B cell (primary cell): ENCODE results near the gene ITPR2. TPM values are rescaled to one million over a fixed set of nuclear protein-coding genes. Genes with fewer than 3 reads are reported as not detected.

Experiments
- ATAC-seq: fragments of 200-7000 bp; cut with Tn5 transposase; one replicate; pipeline ENCODE4 v1.10.0; 2021; ENCODE audit warnings: low read depth, mild to moderate bottlenecking, moderate number of reproducible peaks, moderate library complexity
- CTCF ChIA-PET: fragments of 350-600 bp; sonication (Branson Sonifier 250); formaldehyde crosslinking; loops from one replicate; lab custom pipeline; 2021; ENCODE audit warnings: antibody characterized with exemption, inconsistent platforms; lab: Charles Lee
- POLR2A ChIA-PET: fragments of 350-600 bp; sonication (Branson Sonifier 250); formaldehyde crosslinking; loops from one replicate; lab custom pipeline; 2021; ENCODE audit warnings: antibody characterized with exemption; lab: Charles Lee
- DNase-seq: peaks from one replicate; pipeline ENCODE4 v3.0.0; 2013
- H2AFZ ChIP-seq: 2 replicates; pipeline ENCODE4 v1.6.1; 2012; ENCODE audit warnings: mild to moderate bottlenecking, low read depth, low read length; ENCODE audit not compliant: insufficient read depth, poor library complexity, severe bottlenecking
- H3K27ac ChIP-seq, 2 donors: 1 replicate in 1 of 2; 2 replicates in 1 of 2; pipeline ENCODE4 v1.5.1; 2012 to 2013; ENCODE audit warnings: low read length in 2 of 2, mild to moderate bottlenecking in 2 of 2, moderate library complexity in 1 of 2
- H3K27me3 ChIP-seq, 4 experiments: fragments of 200-600 bp in 1 of 4; sonication (generic) in 1 of 4; replicated peaks in 1 of 4; 1 replicate in 2 of 4; 2 replicates in 2 of 4; pipeline versions ENCODE4 v1.6.1 to v1.7.0; 2013 to 2016; ENCODE audit warnings: low read length in 3 of 4, mild to moderate bottlenecking in 2 of 4, mixed read lengths in 1 of 4, moderate library complexity in 1 of 4; ENCODE audit not compliant: insufficient read depth in 4 of 4, control insufficient read depth in 3 of 4; ENCODE audit errors: control extremely low read depth in 1 of 4
- H3K36me3 ChIP-seq, 2 experiments: replicated peaks in 1 of 2; 1 replicate in 1 of 2; 2 replicates in 1 of 2; pipeline versions ENCODE4 v1.6.1 to v1.7.1; 2013; ENCODE audit warnings: low read length in 1 of 2; ENCODE audit not compliant: insufficient read depth in 2 of 2, control insufficient read depth in 1 of 2; ENCODE audit errors: control extremely low read depth in 1 of 2, extremely low read depth in 1 of 2
- H3K4me1 ChIP-seq, 2 donors: fragments of 200-600 bp in 1 of 2; sonication (generic) in 1 of 2; 1 replicate in 1 of 2; 2 replicates in 1 of 2; pipeline versions ENCODE4 v1.5.1 to v1.6.1; 2013 to 2017; ENCODE audit warnings: low read length in 2 of 2; ENCODE audit not compliant: control insufficient read depth in 2 of 2, insufficient read depth in 2 of 2
- H3K4me2 ChIP-seq: replicated peaks from 2 replicates; pipeline ENCODE3; 2012; ENCODE audit warnings: mild to moderate bottlenecking, low read depth, low read length; ENCODE audit not compliant: poor library complexity, severe bottlenecking
- H3K4me3 ChIP-seq, 5 experiments: fragments of 200-600 bp in 1 of 5; sonication (generic) in 1 of 5; 1 replicate in 3 of 5; 2 replicates in 2 of 5; pipeline versions ENCODE4 v1.5.1 to v1.7.0; 2011 to 2016; ENCODE audit warnings: low read length in 4 of 5, mild to moderate bottlenecking in 4 of 5, low read depth in 2 of 5, control low read depth in 1 of 5, moderate library complexity in 1 of 5; ENCODE audit not compliant: insufficient read depth in 1 of 5; ENCODE audit errors: control extremely low read depth in 1 of 5, extremely low read depth in 1 of 5
- H3K79me2 ChIP-seq: fragments of 200-600 bp; sonication (generic); one replicate; pipeline ENCODE4 v1.6.0; 2016; ENCODE audit warnings: low read length; ENCODE audit not compliant: control insufficient read depth, insufficient read depth
- H3K9ac ChIP-seq: fragments of 200-600 bp; sonication (generic); 2 replicates; pipeline ENCODE4 v1.6.1; 2017; ENCODE audit warnings: mild to moderate bottlenecking, low read length, moderate library complexity
- H3K9me3 ChIP-seq, 3 donors: one replicate each; pipeline versions ENCODE4 v1.6.1 to v1.7.1; 2013; ENCODE audit warnings: low read length in 2 of 3; ENCODE audit not compliant: control insufficient read depth in 2 of 3, insufficient read depth in 1 of 3; ENCODE audit errors: control extremely low read depth in 1 of 3
- H4K20me1 ChIP-seq: 2 replicates; pipeline ENCODE4 v1.6.0; 2012; ENCODE audit warnings: mild to moderate bottlenecking, low read length; ENCODE audit not compliant: insufficient read depth, control insufficient read depth, poor library complexity, severe bottlenecking
- H3K27ac Mint-ChIP-seq: one replicate; pipeline ENCODE4 v1.8.0; 2021; ENCODE audit warnings: mixed read lengths
- H3K27me3 Mint-ChIP-seq: one replicate; pipeline ENCODE4 v1.8.0; 2021; ENCODE audit warnings: mixed read lengths
- H3K4me1 Mint-ChIP-seq: one replicate; pipeline ENCODE4 v1.8.0; 2021; ENCODE audit warnings: mixed read lengths
- H3K4me3 Mint-ChIP-seq: one replicate; pipeline ENCODE4 v1.8.0; 2021; ENCODE audit warnings: mixed read lengths
- H3K9me3 Mint-ChIP-seq: one replicate; pipeline ENCODE4 v1.8.0; 2022; ENCODE audit warnings: mixed read lengths; ENCODE audit not compliant: insufficient read depth
- EZH2 ChIP-seq: IDR thresholded peaks from 2 replicates; pipeline ENCODE4 v1.6.1; 2012; ENCODE audit warnings: borderline replicate concordance, low read depth, mild to moderate bottlenecking, moderate library complexity, low read length; ENCODE audit not compliant: insufficient read depth, poor library complexity, severe bottlenecking
- WGBS: methylation state at CpG from one replicate; pipeline ENCODE4 v1.1.5; 2013; ENCODE audit warnings: missing lambda C conversion rate; ENCODE audit not compliant: insufficient coverage; 5-methylcytosine and 5-hydroxymethylcytosine counted together
- intact Hi-C: fragments of 100-400 bp; cut with micrococcal nuclease; formaldehyde crosslinking; loops from one replicate; pipeline ENCODE4 v1.10.0; 2022
- polyA plus RNA-seq: library from polyadenylated mRNA; depleted of rRNA; stranded (reverse); fragments of >200 nt; gene quantifications from 2 replicates; pipeline ENCODE4 v1.2.3, GENCODE V29; 2012
- total RNA-seq, 2 donors: library from RNA; stranded (reverse); fragments of 120-200 nt in 1 of 2; gene quantifications; 1 replicate in 1 of 2; 2 replicates in 1 of 2; pipeline versions ENCODE4 v1.2.3 to v1.2.4, GENCODE V29; 2013 to 2022
- TF ChIP-seq, protein P1 (sequence below): fragments of 200-600 bp; IDR thresholded peaks from one replicate; pipeline ENCODE4 v1.8.0; 2022; ENCODE audit warnings: antibody characterized with exemption, mild to moderate bottlenecking

ITPR2 gene
- total and polyA plus RNA-seq, 2 donors (not counting 1 experiment from before 2014, with no cell fraction given): 4.3 to 113 TPM

DNA sequence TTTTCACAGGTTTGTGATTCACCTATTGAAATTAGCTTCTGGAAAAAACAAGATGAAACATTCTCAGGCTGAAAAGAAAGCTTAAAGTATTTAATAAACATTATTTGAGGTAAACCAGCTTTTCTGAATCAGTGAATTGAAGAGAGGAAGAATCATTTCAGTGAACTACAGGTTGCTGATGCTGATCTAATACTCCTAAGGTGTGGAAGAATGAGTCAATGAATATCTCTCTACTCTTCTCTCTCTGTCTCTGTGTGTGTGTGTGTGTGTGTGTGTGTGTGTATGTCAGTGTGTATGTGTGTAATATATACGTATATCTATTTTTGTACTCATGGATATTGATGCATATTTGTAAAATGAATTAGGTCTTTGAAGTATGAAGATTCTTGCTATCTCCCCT is 325.4 kb downstream of the ITPR2 start:
- no peak overlapping the region for H2AFZ ChIP-seq
- H3K27me3 Mint-ChIP-seq: no peaks in the 10 kb centered on the region
- TF ChIP-seq EZH2: no peak
- TF ChIP-seq, protein P1, sequence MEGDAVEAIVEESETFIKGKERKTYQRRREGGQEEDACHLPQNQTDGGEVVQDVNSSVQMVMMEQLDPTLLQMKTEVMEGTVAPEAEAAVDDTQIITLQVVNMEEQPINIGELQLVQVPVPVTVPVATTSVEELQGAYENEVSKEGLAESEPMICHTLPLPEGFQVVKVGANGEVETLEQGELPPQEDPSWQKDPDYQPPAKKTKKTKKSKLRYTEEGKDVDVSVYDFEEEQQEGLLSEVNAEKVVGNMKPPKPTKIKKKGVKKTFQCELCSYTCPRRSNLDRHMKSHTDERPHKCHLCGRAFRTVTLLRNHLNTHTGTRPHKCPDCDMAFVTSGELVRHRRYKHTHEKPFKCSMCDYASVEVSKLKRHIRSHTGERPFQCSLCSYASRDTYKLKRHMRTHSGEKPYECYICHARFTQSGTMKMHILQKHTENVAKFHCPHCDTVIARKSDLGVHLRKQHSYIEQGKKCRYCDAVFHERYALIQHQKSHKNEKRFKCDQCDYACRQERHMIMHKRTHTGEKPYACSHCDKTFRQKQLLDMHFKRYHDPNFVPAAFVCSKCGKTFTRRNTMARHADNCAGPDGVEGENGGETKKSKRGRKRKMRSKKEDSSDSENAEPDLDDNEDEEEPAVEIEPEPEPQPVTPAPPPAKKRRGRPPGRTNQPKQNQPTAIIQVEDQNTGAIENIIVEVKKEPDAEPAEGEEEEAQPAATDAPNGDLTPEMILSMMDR: no peak
- no peak overlapping the region for H3K4me2 ChIP-seq
- no peaks in the 10 kb centered on the region for H3K27me3 ChIP-seq
- ChIA-PET POLR2A (no interaction called here), CTCF (interaction anchor here (0.8 kb wide), 1 partner anchor 378 kb away, joined by 4 read pairs; no protein-coding TSS in a partner anchor)
- H3K27ac ChIP-seq: no peak overlapping the region
- H3K79me2 ChIP-seq: no peaks in the 10 kb centered on the region
- no peaks in the 10 kb centered on the region for H3K9me3 Mint-ChIP-seq
- intact Hi-C loops: no loop called here
- no peaks in the 10 kb centered on the region for H3K4me1 Mint-ChIP-seq
- no peak for DNase-seq
- H3K4me3 ChIP-seq: no peak overlapping the region
- no peak overlapping the region for H3K27ac Mint-ChIP-seq
- no peaks in the 10 kb centered on the region for H3K9me3 ChIP-seq
- ATAC-seq: no peak
- H3K4me3 Mint-ChIP-seq: no peak overlapping the region
- no CpG with 5 or more reads among the region's 1 CpG for WGBS
- H3K9ac ChIP-seq: no peak overlapping the region
- no peaks in the 10 kb centered on the region for H4K20me1 ChIP-seq
- peaks cover 0 to 5% of the 10 kb centered on the region in 2 experiments for H3K36me3 ChIP-seq
- no peaks in the 10 kb centered on the region for H3K4me1 ChIP-seq

DNA sequence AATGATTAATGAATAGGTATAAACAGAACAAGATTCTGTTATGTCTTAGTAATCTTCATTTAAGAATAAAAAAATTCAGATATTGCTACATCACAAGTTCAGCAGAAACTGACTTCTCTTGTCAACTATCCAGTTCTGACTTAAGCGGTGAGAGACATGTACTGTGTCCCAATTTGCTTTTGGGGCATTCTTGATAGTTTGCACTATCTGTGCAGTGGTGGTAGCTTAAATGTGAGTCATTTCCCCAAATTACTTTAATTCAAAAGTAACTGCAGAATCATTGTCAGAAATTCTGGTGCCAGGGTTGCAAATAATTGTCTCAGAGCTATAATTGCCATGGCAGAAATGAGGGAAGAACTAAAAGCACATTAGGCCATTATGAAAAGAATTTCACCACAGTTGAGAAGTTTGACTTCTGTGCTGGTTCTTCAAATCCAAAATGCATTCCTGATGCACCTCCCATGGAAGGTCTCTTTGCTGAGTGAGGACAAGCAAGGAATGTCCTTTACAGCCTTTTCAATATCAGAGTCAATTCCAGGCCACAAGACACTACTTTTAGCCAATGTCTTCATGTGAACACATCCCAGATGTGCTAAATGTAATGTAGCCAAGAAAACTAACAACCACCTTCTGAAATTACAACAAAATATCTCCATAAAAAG is 332.9 kb downstream of the ITPR2 start:
- H3K27me3 ChIP-seq: no peaks in the 10 kb centered on the region
- no peaks in the 10 kb centered on the region for H3K79me2 ChIP-seq
- POLR2A ChIA-PET: no interaction called here
- H3K4me3 Mint-ChIP-seq: no peak overlapping the region
- H4K20me1 ChIP-seq: no peaks in the 10 kb centered on the region
- H3K4me2 ChIP-seq: no peak overlapping the region
- no peak for ATAC-seq
- no peaks in the 10 kb centered on the region for H3K27me3 Mint-ChIP-seq
- H3K27ac Mint-ChIP-seq: no peak overlapping the region
- 100% methylated on average over 1 of the region's 1 CpG for WGBS
- H3K9me3 Mint-ChIP-seq: no peaks in the 10 kb centered on the region
- H3K27ac ChIP-seq: no peak overlapping the region
- DNase-seq: no peak
- H3K4me1 ChIP-seq: no peaks in the 10 kb centered on the region
- H3K36me3 ChIP-seq: peaks cover 0 to 3% of the 10 kb centered on the region in 2 experiments
- no peaks in the 10 kb centered on the region for H3K9me3 ChIP-seq
- H3K4me1 Mint-ChIP-seq: no peaks in the 10 kb centered on the region
- CTCF ChIA-PET: interaction anchor here (0.9 kb wide), 1 partner anchor 11 kb away, joined by 3 read pairs; no protein-coding TSS in a partner anchor
- intact Hi-C loops: loop anchor here (5.0 kb wide), 1 partner anchor 38 kb away; no protein-coding TSS in a partner anchor
- no peak overlapping the region for H3K4me3 ChIP-seq
- H3K9ac ChIP-seq: no peak overlapping the region
- TF ChIP-seq EZH2: no peak
- TF ChIP-seq, protein P1: no peak
- no peak overlapping the region for H2AFZ ChIP-seq
